Kidney (tissue), 14 donors: ENCODE results near the gene WWOX. TPM values are rescaled to one million over a fixed set of nuclear protein-coding genes. Genes with fewer than 3 reads are reported as not detected.

Experiments
- DNase-seq, 5 donors: peaks; one replicate each; pipeline ENCODE4 v3.0.0-alpha.2; 2013 to 2020
- FAIRE-seq: peaks from 2 replicates; lab custom pipeline; 2012; peaks lifted over from hg19 to GRCh38; lab: Jason Lieb, UNC
- H3K27ac ChIP-seq, 2 donors: one replicate each; pipeline ENCODE4 v1.7.0; 2013; ENCODE audit warnings: low read depth in 2 of 2, low read length in 2 of 2, inconsistent platforms in 1 of 2
- H3K27me3 ChIP-seq: one replicate; pipeline ENCODE4 v1.7.1; 2013; ENCODE audit warnings: low read length, inconsistent platforms; ENCODE audit not compliant: control insufficient read depth, insufficient read depth
- H3K36me3 ChIP-seq, 3 donors: one replicate each; pipeline versions ENCODE4 v1.7.0 to v1.7.1; 2013; ENCODE audit warnings: low read length in 3 of 3, control low read depth in 1 of 3, inconsistent platforms in 1 of 3; ENCODE audit not compliant: insufficient read depth in 3 of 3, control insufficient read depth in 2 of 3
- H3K4me1 ChIP-seq, 3 donors: one replicate each; pipeline versions ENCODE4 v1.7.0 to v1.7.1; 2013; ENCODE audit warnings: low read length in 3 of 3, inconsistent platforms in 1 of 3, low read depth in 1 of 3; ENCODE audit not compliant: control insufficient read depth in 2 of 3, insufficient read depth in 2 of 3
- H3K4me3 ChIP-seq, 3 donors: one replicate each; pipeline versions ENCODE4 v1.7.0 to v1.8.1; 2013; ENCODE audit warnings: low read length in 3 of 3, control low read depth in 1 of 3, inconsistent platforms in 1 of 3
- H3K9ac ChIP-seq, 3 donors: one replicate each; pipeline versions ENCODE4 v1.7.0 to v1.7.1; 2013; ENCODE audit warnings: low read length in 3 of 3, control low read depth in 1 of 3, inconsistent platforms in 1 of 3
- H3K9me3 ChIP-seq, 3 donors: one replicate each; pipeline versions ENCODE4 v1.7.0 to v1.7.1; 2013; ENCODE audit warnings: low read length in 3 of 3, control low read depth in 1 of 3, inconsistent platforms in 1 of 3; ENCODE audit not compliant: control insufficient read depth in 2 of 3, insufficient read depth in 1 of 3
- CTCF ChIP-seq: IDR thresholded peaks from 3 replicates; pipeline ENCODE4 v1.5.1; 2012; ENCODE audit warnings: mild to moderate bottlenecking, moderate library complexity, borderline replicate concordance; ENCODE audit not compliant: insufficient read depth; ENCODE audit errors: extremely low read depth
- intact Hi-C: fragments of 100-400 bp; cut with DNase I; formaldehyde crosslinking; loops from one replicate; pipeline ENCODE4 v1.11.1; 2022
- polyA plus RNA-seq: library from polyadenylated mRNA; stranded (reverse); fragments of 350-450 nt; fragmentation: Illumina TruSeq; extraction: RNeasy Lipid Tissue Mini Kit (QIAGEN cat#74804); gene quantifications from one replicate; pipeline ENCODE4 v1.2.3, GENCODE V29; 2014; ENCODE audit warnings: low read depth, low replicate concordance; ENCODE audit not compliant: insufficient read depth
- total RNA-seq: library from RNA; stranded (reverse); fragmentation: NEBNext Ultra II Directional; extraction: Animal tissue kit (Norgen Biotek cat#: 25700); gene quantifications from one replicate; pipeline ENCODE4 v1.2.1, GENCODE V29; 2021
- donor health status: control.
- donor health status: control.
- donor health status: control.
- donor health status: control.
- donor health status: control.
- donor health status: DM: yes; HTN: yes; CAD: no.
- donor health status: Normal renal cell carcinoma (clear cell type).

The WWOX gene
- total and polyA plus RNA-seq, 2 donors from 2014 or later, result 22.5 to 30.3 TPM

GRCh38 chr16:79247386-79247785, 1147.9 kb downstream of the WWOX start:
- Histone ChIP-seq H3K4me1 (no peaks in the 10 kb centered on the region), H3K9ac (no peak overlapping the region), H3K9me3 (no peaks in the 10 kb centered on the region), H3K27ac (no peak overlapping the region), H3K4me3 (no peak overlapping the region), H3K36me3 (no peaks in the 10 kb centered on the region), H3K27me3 (no peaks in the 10 kb centered on the region)
- no peak for DNase-seq
- TF ChIP-seq CTCF, result no peak
- no peak for FAIRE-seq
- intact Hi-C loops, result no loop called here

- FAIRE-seq, result no peak
- H3K27me3 ChIP-seq, result no peaks in the 10 kb centered on the region
- intact Hi-C loops, result no loop called here
Measured at GRCh38 chr16:79248351-79248750, 1148.9 kb downstream of the WWOX start.

GRCh38 chr16:79250502-79251098, 1151.1 kb downstream of the WWOX start:
- H3K9ac ChIP-seq, result no peak overlapping the region
- intact Hi-C loops, result no loop called here
- no peaks in the 10 kb centered on the region for H3K9me3 ChIP-seq
- DNase-seq (no peak), FAIRE-seq (no peak)
- H3K36me3 ChIP-seq, result no peaks in the 10 kb centered on the region
- no peak overlapping the region for H3K27ac ChIP-seq
- TF ChIP-seq CTCF, result no peak
- no peak overlapping the region for H3K4me3 ChIP-seq
- H3K27me3 ChIP-seq, result no peaks in the 10 kb centered on the region
- H3K4me1 ChIP-seq, result no peaks in the 10 kb centered on the region

More at GRCh38 chr16:79248351-79248750, 1148.9 kb downstream of the WWOX start:
- Histone ChIP-seq H3K27ac (no peak overlapping the region), H3K9me3 (no peaks in the 10 kb centered on the region), H3K4me1 (no peaks in the 10 kb centered on the region), H3K36me3 (no peaks in the 10 kb centered on the region), H3K4me3 (no peak overlapping the region), H3K9ac (no peak overlapping the region)
- no peak for DNase-seq
- TF ChIP-seq CTCF, result no peak
